Measurements from ENCODE around the gene TAS1R2. TPM values are rescaled to one million over a fixed set of nuclear protein-coding genes. Genes with fewer than 3 reads are reported as not detected.

Gene TAS1R2
- total RNA-seq, 2 donors from 2014 or later: not detected

- 86 to 91% methylated on average over 1 of the region's 1 CpG for whole genome bisulfite sequencing, 2 experiments (ENCODE audit: insufficient coverage in 1 of 2, insufficient read length in 1 of 2)
- no peak for DNase-seq
- no peaks in the 10 kb centered on the region for H3K36me3 ChIP-seq (ENCODE audit: control insufficient read depth, insufficient read depth, low read length)
- H3K27ac Mint-ChIP-seq: no peak overlapping the region
- no peaks in the 10 kb centered on the region for H3K36me3 Mint-ChIP-seq (ENCODE audit: low read depth)
- H3K27me3 ChIP-seq (ENCODE audit: control insufficient read depth, insufficient read depth, low read length, poor library complexity, severe bottlenecking): no peaks in the 10 kb centered on the region
- H3K4me3 Mint-ChIP-seq: no peak overlapping the region
- H3K9ac ChIP-seq (ENCODE audit: extremely low read depth, low read length, poor library complexity, severe bottlenecking): no peak overlapping the region
- H3K4me1 Mint-ChIP-seq: no peaks in the 10 kb centered on the region
- H3K9me3 Mint-ChIP-seq: peaks cover 29% of the 10 kb centered on the region
- peaks cover 20% of the 10 kb centered on the region for H3K9me3 ChIP-seq (ENCODE audit: control insufficient read depth, low read length)
- H3K4me1 ChIP-seq (ENCODE audit: control insufficient read depth, insufficient read depth, low read length): no peaks in the 10 kb centered on the region
- no peak for TF ChIP-seq CTCF (conservative IDR thresholded peaks at IDR 0.05)
- H3K27ac ChIP-seq (ENCODE audit: low read depth, low read length): no peak overlapping the region
- no peak overlapping the region for H3K4me3 ChIP-seq (ENCODE audit: low read length)
- H3K27me3 Mint-ChIP-seq (ENCODE audit: insufficient read depth): peaks cover 31% of the 10 kb centered on the region
These were observed 29.8 kb downstream of the TAS1R2 start for GRCh38 chr1:18829671-18830070.

- H3K27me3 Mint-ChIP-seq (ENCODE audit: insufficient read depth): peaks cover 31% of the 10 kb centered on the region
- WGBS, 2 experiments (ENCODE audit: insufficient coverage in 1 of 2, insufficient read length in 1 of 2): 61 to 67% methylated on average over 1 to 2 of the region's 2 CpGs
- no peak overlapping the region for H3K4me3 Mint-ChIP-seq
- H3K9ac ChIP-seq (ENCODE audit: extremely low read depth, low read length, poor library complexity, severe bottlenecking): no peak overlapping the region
- no peaks in the 10 kb centered on the region for H3K36me3 ChIP-seq (ENCODE audit: control insufficient read depth, insufficient read depth, low read length)
- no peaks in the 10 kb centered on the region for H3K36me3 Mint-ChIP-seq (ENCODE audit: low read depth)
- no peaks in the 10 kb centered on the region for H3K4me1 Mint-ChIP-seq
- H3K9me3 Mint-ChIP-seq: peaks cover 33% of the 10 kb centered on the region
- no peaks in the 10 kb centered on the region for H3K4me1 ChIP-seq (ENCODE audit: control insufficient read depth, insufficient read depth, low read length)
- TF ChIP-seq CTCF (conservative IDR thresholded peaks at IDR 0.05): peak; percentile 40
- H3K27ac Mint-ChIP-seq: no peak overlapping the region
- no peak for DNase-seq
- H3K9me3 ChIP-seq (ENCODE audit: control insufficient read depth, low read length): peaks cover 20% of the 10 kb centered on the region
- no peak overlapping the region for H3K27ac ChIP-seq (ENCODE audit: low read depth, low read length)
- H3K4me3 ChIP-seq (ENCODE audit: low read length): no peak overlapping the region
- no peaks in the 10 kb centered on the region for H3K27me3 ChIP-seq (ENCODE audit: control insufficient read depth, insufficient read depth, low read length, poor library complexity, severe bottlenecking)
These were observed 31.2 kb downstream of the TAS1R2 start for GRCh38 chr1:18828224-18828623.

- Histone ChIP-seq H3K4me3 (ENCODE audit: low read length) (no peak overlapping the region), H3K9me3 (ENCODE audit: control insufficient read depth, low read length) (peaks cover 12% of the 10 kb centered on the region), H3K27ac (ENCODE audit: low read depth, low read length) (no peak overlapping the region), H3K27me3 (ENCODE audit: control insufficient read depth, insufficient read depth, low read length, poor library complexity, severe bottlenecking) (peaks cover 22% of the 10 kb centered on the region), H3K9ac (ENCODE audit: extremely low read depth, low read length, poor library complexity, severe bottlenecking) (no peak overlapping the region), H3K4me1 (ENCODE audit: control insufficient read depth, insufficient read depth, low read length) (no peaks in the 10 kb centered on the region), H3K36me3 (ENCODE audit: control insufficient read depth, insufficient read depth, low read length) (no peaks in the 10 kb centered on the region)
- Mint-ChIP-seq H3K27me3 (ENCODE audit: insufficient read depth) (peaks cover 47% of the 10 kb centered on the region), H3K4me1 (no peaks in the 10 kb centered on the region), H3K9me3 (peaks cover 26% of the 10 kb centered on the region), H3K27ac (no peak overlapping the region), H3K4me3 (no peak overlapping the region), H3K36me3 (ENCODE audit: low read depth) (no peaks in the 10 kb centered on the region)
- WGBS, 2 experiments (ENCODE audit: insufficient coverage in 1 of 2, insufficient read length in 1 of 2): 95 to 96% methylated on average over 6 of the region's 6 CpGs
- TF ChIP-seq CTCF (conservative IDR thresholded peaks at IDR 0.05): no peak
- DNase-seq: no peak
These were observed 36.0 kb downstream of the TAS1R2 start for GRCh38 chr1:18823438-18823837.
